Stimulated activated naive B cell treated with anti-CD40 and anti-IgM and Interleukin-4, amounts not matched to agents 10 μg/mL and 1 μg/mL and 100 μg/mL, for 72 hours (primary cell): ENCODE results near the gene CYP2W1.

ENCODE experiments used
- ATAC-seq, 2 donors: fragments of 150-1000 bp; cut with Tn5 transposase; replicated peaks; 2 replicates each; pipeline ENCODE4 v1.10.0; 2021; ENCODE audit warnings: moderate library complexity in 1 of 2
- DNase-seq: peaks from one replicate; pipeline ENCODE4 v3.0.0; 2021
- H3K27ac Mint-ChIP-seq: one replicate; pipeline ENCODE4 v1.8.0; 2022; ENCODE audit warnings: mild to moderate bottlenecking, mixed read lengths
- H3K27me3 Mint-ChIP-seq, 2 donors: one replicate each; pipeline ENCODE4 v1.8.0; 2022; ENCODE audit warnings: mixed read lengths in 2 of 2
- H3K36me3 Mint-ChIP-seq, 2 donors: one replicate each; pipeline ENCODE4 v1.8.0; 2022; ENCODE audit warnings: mixed read lengths in 2 of 2, mild to moderate bottlenecking in 1 of 2
- H3K4me1 Mint-ChIP-seq, 2 donors: one replicate each; pipeline ENCODE4 v1.8.0; 2022; ENCODE audit warnings: mixed read lengths in 2 of 2, mild to moderate bottlenecking in 1 of 2
- H3K4me3 Mint-ChIP-seq, 2 donors: one replicate each; pipeline ENCODE4 v1.8.0; 2022; ENCODE audit warnings: mild to moderate bottlenecking in 2 of 2, mixed read lengths in 2 of 2, moderate library complexity in 1 of 2
- H3K9me3 Mint-ChIP-seq, 2 donors: one replicate each; pipeline ENCODE4 v1.8.0; 2022; ENCODE audit warnings: mixed read lengths in 2 of 2, mild to moderate bottlenecking in 1 of 2

The CYP2W1 gene

DNA sequence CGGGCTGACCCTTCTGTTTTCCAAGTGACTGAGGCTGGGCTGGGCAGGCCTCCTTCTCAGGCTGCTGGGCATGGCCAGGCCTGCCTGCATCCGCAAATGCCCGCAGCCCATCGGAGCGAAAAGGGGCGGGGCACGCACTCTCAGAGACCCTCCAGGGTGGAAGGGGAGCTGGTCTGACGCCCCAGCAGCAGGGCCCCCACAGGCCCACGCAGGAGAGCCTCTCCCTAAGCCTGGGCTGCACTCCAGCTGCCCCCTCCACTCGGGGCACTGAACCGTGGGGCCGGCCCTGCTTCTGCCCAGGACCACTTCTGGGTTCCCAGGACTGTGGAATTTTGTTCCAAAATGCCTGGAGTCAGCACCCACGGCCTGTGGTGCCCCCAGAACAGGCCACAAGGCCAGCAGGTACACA is 37.8 kb upstream of the CYP2W1 start:
- H3K36me3 Mint-ChIP-seq = peaks cover 26 to 45% of the 10 kb centered on the region in 2 donors
- H3K4me3 Mint-ChIP-seq = no peak overlapping the region
- peaks cover 0 to 4% of the 10 kb centered on the region in 2 donors for H3K27me3 Mint-ChIP-seq
- peaks cover 12 to 19% of the 10 kb centered on the region in 2 donors for H3K9me3 Mint-ChIP-seq
- DNase-seq (no peak), ATAC-seq (no peak)
- H3K4me1 Mint-ChIP-seq = peaks cover 26 to 34% of the 10 kb centered on the region in 2 donors
- no peak overlapping the region for H3K27ac Mint-ChIP-seq

DNA sequence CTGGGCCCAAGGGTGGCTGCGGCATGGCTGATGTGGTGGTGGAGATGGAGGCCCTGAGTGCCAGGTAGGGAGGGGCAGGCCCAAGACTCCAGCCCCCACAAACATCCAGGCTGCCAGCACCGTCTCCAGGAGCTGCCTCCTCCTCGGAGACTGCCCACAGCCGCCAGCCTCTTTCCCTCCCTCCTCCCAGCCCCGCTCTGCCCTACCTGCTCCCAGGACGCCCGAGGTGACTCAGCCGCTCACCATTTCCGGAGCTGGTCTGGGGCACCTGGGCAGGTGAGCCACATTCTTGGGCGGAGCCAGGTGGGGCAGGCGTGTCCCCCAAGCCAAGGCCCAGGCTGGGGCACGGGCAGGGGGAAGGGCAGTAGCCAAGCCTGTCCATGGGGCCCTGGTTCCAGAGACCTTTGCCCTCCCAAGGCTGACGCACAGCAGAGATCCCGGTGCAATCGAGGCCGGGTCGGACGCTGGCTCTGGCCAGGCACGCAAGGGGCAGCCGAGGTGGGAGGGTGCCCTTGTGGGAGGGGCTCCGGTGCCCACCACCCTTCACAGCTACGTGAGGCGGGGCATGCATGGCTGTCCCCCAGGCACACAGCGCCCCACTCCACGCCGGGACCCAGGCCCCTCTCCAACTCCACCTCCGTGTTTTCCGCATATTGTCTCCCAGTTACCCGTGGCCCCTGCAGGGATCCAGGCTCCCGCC is 37.3 kb upstream of the CYP2W1 start:
- Mint-ChIP-seq H3K4me1 (peaks cover 26 to 34% of the 10 kb centered on the region in 2 donors), H3K27me3 (peaks cover 0 to 6% of the 10 kb centered on the region in 2 donors), H3K27ac (no peak overlapping the region), H3K36me3 (peaks cover 24 to 44% of the 10 kb centered on the region in 2 donors), H3K9me3 (peaks cover 10 to 13% of the 10 kb centered on the region in 2 donors), H3K4me3 (no peak overlapping the region)
- ATAC-seq = no peak
- DNase-seq = no peak

DNA sequence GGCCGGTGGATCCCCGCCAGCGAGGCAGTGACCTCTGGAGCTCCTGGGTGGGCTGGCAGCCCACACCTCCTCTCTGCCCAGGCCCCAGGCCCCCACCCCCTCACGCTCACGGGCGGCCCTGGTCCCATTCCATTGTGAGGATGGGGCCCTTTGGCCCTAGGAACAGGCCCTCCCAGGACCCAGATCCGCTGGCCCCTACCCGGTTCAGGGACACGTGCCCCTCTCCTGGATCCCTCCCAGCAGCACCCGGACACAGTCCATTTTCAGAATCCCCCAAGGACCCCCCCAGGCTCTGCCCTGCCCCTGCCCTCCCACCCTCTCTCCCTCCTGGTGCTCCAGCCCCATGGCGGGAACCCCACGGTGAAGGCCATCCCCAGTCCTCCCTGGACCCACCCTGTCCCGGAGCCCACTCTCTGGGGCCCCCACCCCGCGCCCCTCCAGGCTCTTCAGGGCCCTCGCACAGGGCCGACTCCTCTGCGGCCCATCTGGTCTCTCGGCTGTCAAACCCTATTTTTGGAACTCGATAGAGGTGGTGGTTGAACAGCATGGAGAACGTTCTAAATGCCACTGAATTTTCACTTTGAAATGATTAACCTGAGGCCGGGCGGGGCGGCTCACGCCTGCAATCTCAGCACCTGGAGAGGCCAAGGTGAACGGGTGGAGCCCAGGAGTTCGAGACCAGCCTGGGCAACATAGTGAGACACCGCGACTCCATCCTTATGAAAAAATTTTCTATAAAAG is 36.6 kb upstream of the CYP2W1 start:
- no peak overlapping the region for H3K27ac Mint-ChIP-seq
- H3K9me3 Mint-ChIP-seq = peaks cover 7 to 8% of the 10 kb centered on the region in 2 donors
- peaks cover 26 to 30% of the 10 kb centered on the region in 2 donors for H3K4me1 Mint-ChIP-seq
- peaks cover 0 to 8% of the 10 kb centered on the region in 2 donors for H3K27me3 Mint-ChIP-seq
- ATAC-seq (no peak), DNase-seq (no peak)
- H3K4me3 Mint-ChIP-seq = no peak overlapping the region
- H3K36me3 Mint-ChIP-seq = peaks cover 25 to 45% of the 10 kb centered on the region in 2 donors

DNA sequence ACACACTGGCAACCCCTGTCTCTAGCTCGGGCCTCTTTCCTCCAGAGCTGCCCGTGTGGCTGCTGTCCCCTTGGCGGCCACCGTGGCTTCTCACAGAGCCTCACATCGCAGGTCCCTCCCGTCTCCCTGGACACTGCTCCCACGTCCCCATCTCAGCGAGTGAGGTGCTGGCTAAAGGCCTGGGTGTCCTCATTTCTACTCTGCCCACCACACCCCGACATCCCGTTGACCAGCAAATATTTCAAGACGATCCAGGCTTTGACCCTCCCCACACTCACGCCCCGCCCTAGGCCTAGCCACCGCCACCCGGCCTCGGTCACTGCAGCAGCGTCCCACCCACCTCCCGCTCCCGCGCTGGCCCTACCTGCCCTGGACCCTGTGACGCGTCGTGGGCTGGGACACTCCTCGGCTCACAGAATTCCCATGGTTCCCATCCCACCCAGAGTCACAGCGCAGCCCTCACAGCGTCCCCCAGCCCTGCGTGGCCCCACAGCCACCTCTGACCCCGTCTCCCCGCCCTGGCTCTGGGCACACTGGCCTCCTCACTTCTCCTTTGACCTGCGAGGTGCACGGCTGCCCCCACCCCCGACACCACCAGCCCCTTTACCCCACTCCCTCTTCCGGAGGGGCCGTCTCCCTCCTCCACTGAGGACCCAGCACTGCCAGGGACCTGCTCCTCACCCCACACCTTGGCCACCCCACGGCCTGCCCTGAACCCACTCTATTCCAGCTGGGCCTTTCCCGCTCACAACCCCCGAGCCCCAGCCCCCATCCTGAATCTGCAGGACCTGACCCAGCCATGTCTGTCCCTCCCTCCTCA is 35.4 kb upstream of the CYP2W1 start:
- peaks cover 21 to 22% of the 10 kb centered on the region in 2 donors for H3K4me1 Mint-ChIP-seq
- no peak overlapping the region for H3K4me3 Mint-ChIP-seq
- H3K27ac Mint-ChIP-seq = peak overlapping the region; percentile 83
- ATAC-seq (no peak), DNase-seq (no peak)
- H3K36me3 Mint-ChIP-seq = peaks cover 27 to 40% of the 10 kb centered on the region in 2 donors
- no peaks in the 10 kb centered on the region for H3K9me3 Mint-ChIP-seq
- H3K27me3 Mint-ChIP-seq = peaks cover 0 to 4% of the 10 kb centered on the region in 2 donors

DNA sequence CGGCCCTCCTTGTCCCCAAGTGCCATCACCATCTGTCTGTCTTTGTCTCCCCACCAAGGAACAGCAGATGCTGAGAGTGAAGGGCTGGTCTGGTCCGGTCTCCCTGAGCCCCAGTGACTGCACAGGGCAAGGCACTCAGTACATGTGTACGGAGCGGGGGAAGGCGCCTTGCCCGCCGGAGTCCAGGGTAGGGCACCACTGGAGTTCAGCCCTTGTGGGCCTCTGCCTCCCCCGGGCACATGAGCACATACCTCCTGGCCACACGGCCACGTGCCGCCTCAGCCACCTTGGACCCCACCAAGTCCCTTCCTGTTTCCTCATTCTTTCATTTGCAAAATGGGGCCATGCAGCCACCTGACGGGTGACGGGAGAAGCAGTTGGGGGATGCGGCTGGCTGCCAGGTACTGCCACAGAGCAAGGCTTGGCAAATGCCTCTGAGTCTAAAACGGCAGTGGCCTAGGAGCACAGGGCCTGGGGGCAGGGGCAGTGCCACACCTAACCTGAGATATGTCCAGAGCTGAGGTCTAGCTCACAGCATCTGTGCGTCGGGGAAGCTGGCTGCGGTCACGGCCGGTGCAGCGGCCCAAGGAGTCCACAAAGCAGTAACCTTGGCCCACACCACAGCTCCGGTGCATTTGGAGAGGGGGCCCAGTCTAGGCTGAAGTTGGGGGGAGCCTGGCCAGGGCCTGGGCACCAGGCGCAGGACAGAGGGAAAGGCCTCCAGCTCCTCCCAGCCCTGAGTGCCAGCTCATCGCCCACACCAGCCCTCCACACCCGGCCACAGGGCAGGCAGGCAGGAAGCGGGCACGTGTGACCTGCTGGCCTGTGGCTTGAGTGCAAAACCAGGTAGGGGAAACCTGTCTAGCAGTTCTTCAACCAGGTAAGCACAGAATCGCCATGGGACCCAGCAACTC is 33.7 kb upstream of the CYP2W1 start:
- ATAC-seq (no peak), DNase-seq (no peak)
- Mint-ChIP-seq H3K4me3 (no peak overlapping the region), H3K36me3 (peaks cover 27 to 41% of the 10 kb centered on the region in 2 donors), H3K9me3 (no peaks in the 10 kb centered on the region), H3K27ac (no peak overlapping the region), H3K27me3 (peaks cover 0 to 4% of the 10 kb centered on the region in 2 donors), H3K4me1 (peaks cover 22% of the 10 kb centered on the region in 2 donors)

DNA sequence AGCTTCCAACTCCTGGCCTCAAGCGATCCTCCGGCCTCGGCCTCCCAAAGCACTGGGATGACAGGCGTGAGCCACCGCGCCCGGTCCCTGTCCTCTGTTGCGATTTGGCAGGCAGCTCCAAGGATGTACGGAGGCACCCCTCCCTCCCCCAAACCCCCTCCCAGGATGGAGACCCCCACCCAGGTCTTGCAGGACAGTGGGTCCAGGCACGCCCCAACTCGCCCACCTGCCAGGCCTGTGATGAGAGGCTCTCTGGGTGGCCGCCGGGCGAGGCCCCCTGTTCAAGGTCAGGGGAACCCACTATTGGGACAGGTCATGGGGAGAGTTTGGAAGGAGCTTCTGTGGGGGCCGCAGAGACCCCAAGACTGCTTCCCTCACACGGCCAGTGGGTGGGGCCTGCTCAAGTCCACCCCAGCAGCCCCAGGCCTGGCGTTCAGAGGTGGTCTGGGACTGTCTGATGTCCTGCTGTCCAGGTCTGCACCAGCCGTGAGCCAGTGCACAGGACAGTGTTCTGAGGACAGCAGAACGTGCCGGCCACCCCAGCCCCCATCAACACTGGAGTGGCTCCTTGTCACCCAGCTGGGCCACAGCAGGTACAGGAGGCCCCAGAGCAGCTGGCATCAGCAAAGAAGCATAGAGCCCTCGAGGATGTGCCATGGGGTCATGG is 31.0 kb upstream of the CYP2W1 start:
- Mint-ChIP-seq H3K9me3 (no peaks in the 10 kb centered on the region), H3K27ac (no peak overlapping the region), H3K4me3 (peak overlapping the region in 1 of 2 donors; percentile 64)

DNA sequence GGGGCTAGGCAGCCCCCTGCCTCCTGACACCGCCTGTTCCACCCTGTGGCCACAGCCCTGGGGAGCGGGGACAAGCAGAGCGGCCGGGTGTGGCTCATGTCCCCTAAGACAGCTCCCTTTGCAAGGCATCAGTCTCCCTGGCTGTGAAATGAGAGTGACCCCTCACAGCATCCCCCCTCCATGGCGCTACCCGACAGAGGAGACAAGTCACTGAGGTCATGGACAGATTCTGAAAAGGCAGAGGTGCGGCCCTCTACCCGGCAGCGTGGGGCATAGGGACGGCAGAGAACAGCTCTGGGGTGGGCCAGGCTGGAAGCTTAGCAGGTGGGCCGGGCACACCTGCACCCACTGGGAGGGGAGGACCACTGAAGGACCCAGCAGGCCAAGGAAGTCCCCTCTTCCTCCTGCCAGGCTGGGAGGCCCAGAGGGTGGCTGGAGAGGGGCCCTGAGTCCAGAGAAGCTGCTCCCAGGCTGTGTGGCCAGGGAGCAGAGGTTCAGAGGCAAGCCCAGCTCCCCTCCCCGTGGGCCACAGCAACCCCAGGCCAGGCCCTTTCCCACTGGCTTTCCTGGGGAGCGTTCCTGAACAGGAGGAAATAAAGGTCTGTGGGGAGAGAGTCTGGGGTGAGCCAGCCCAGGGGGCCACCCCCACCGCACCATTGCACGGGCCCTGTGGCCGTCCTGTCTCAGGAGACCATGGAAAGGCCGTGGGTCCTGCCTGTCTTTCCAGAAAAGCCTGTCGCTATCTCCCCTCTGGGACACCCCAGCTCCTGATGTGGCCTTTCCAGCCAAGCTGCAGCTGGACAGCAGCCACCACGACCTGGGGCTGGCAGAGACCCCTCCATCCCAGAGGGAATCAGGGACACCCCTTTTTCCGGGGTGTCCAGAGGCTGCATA is 30.2 kb upstream of the CYP2W1 start:
- no peak for DNase-seq
- H3K4me3 Mint-ChIP-seq = peak overlapping the region; percentile 43 to 64
- ATAC-seq = no peak
- H3K9me3 Mint-ChIP-seq = no peaks in the 10 kb centered on the region
- peaks cover 22 to 24% of the 10 kb centered on the region in 2 donors for H3K4me1 Mint-ChIP-seq
- peaks cover 22 to 35% of the 10 kb centered on the region in 2 donors for H3K36me3 Mint-ChIP-seq
- H3K27me3 Mint-ChIP-seq = peaks cover 10 to 12% of the 10 kb centered on the region in 2 donors
- H3K27ac Mint-ChIP-seq = peak overlapping the region; percentile 47

More for the DNA sequence above, 31.0 kb upstream of the CYP2W1 start:
- no peak for ATAC-seq
- no peak for DNase-seq
- Mint-ChIP-seq H3K27me3 (peaks cover 9 to 10% of the 10 kb centered on the region in 2 donors), H3K36me3 (peaks cover 27 to 41% of the 10 kb centered on the region in 2 donors), H3K4me1 (peaks cover 22 to 26% of the 10 kb centered on the region in 2 donors)

DNA sequence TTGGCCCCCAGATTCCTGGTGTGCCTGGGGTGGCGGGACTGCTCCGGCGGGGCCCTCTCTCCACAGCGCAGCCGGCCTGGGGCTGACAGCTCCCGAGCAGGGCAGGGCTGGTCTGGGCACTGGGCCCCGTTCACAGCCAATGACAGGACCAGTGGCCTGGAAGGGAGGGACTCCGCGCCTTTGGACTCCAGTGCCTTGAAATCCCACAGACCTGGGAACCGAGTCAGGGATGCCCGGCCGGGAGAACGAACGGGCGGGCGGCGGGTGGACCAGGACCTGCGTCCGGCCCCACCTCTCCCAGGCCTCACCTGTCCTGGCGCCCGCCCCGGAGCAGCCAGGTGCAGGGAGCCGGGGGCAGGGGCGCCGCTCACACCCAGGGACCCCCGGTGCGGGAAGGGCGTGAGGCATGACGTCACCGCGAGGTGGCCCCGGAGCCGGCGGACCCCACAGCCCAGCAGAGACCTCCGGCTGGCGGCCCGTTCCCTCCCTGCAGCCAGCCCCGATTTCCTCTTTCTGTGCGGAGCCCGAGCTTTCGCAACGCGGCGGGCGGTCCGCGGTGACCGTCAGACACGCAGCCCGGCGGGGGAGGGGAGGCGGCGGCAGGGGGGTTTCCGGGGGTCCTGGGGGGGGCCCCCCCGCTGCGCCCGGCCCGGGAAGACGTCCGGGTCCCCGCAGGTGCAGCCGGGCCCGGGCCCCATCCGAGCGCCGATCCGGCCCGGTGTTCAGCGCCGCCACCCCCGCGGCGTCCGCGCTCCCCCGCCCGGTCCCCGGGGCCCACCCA is 29.2 kb upstream of the CYP2W1 start:
- peaks cover 22% of the 10 kb centered on the region in 2 donors for H3K4me1 Mint-ChIP-seq

DNA sequence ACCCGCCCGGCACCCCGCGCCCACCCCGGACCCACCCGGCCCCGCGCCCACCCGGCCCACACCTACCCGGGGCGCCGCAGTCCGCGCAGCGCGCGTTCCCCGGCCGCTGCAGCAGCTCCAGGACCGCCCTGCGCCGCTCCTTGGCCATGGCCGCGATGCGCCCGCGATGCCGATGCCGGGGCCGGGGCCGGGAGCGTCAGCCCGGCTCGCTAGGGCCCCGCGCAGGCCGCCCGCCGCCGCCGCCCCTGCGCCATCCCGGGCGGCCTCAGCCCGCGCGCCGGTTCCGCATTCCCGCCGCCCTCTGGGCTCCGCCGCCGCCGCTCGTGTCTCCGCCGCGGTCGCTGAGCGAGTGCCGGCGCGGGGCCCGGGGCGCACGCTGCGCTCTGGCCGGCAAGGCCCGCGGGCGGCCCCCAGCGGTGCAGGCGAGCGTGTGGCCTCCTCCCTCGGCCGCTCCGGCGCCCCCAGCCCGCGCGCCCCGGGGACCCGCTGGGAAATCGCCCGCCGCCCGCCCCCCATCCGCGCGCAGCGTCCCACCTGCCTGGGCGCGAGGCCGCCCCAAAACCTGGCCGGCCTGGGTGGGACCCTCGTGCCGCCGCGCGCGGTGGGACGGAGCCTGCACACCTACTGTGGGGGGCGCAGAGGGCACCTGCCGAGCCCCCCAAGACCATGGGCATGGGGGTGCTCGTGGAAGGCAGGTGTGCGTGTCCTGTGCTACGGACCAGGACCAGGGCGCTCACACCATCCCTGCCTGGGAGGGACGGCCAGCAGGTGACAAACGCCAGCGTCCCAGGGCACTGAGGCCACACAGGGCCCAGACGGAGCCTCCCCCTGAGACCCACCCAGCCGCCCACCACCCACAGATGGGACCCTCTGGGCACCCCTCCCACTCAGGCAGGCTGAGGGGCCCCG is 28.4 kb upstream of the CYP2W1 start, which contains the start of gene ADAP1:
Gene ADAP1 (minus strand): TSS at position 351 of the 909 bp plus-strand sequence. CDS start 203 bp downstream, at position 148.
- Mint-ChIP-seq H3K4me3 (peak within 1 kb of the TSS; percentile 73 to 75), H3K9me3 (no peaks in the 10 kb centered on the region), H3K27ac (peak within 1 kb of the TSS; percentile 80), H3K27me3 (peaks cover 10 to 12% of the 10 kb centered on the region in 2 donors), H3K36me3 (peaks cover 13 to 17% of the 10 kb centered on the region in 2 donors), H3K4me1 (peaks cover 15 to 16% of the 10 kb centered on the region in 2 donors)
- ATAC-seq (peak; percentile 74 to 84), DNase-seq (peak; percentile 47)

More for the DNA sequence above, 29.2 kb upstream of the CYP2W1 start:
- peaks cover 22 to 26% of the 10 kb centered on the region in 2 donors for H3K36me3 Mint-ChIP-seq
- ATAC-seq (peak; percentile 52 to 53), DNase-seq (no peak)
- H3K27me3 Mint-ChIP-seq = peaks cover 10 to 12% of the 10 kb centered on the region in 2 donors
- peak overlapping the region; percentile 80 for H3K27ac Mint-ChIP-seq
- no peaks in the 10 kb centered on the region for H3K9me3 Mint-ChIP-seq
- H3K4me3 Mint-ChIP-seq = peak overlapping the region; percentile 69 to 73

DNA sequence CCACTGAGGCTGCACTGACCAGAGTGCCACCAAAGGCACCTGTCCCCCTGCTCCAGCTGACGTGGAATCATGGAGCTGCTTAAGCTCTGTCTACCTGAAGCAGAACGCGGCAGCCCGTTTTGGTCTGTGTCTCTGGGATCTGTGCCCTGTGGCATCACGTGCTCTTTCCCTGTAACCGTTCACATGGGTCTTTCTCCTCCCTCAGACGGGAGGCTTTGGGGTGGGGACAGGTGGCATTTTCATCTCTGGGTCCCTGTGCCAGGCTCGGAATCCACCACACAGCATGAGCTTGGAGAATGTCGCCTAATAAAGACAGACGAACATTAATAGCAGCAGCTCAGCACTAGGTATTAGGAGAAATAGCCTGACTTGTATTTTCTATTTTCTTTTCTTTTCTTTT is 26.9 kb upstream of the CYP2W1 start:
- H3K27me3 Mint-ChIP-seq = peaks cover 8 to 10% of the 10 kb centered on the region in 2 donors
- no peak overlapping the region for H3K27ac Mint-ChIP-seq
- DNase-seq (no peak), ATAC-seq (no peak)
- H3K4me1 Mint-ChIP-seq = peaks cover under 1 to 10% of the 10 kb centered on the region in 2 donors
- no peaks in the 10 kb centered on the region for H3K9me3 Mint-ChIP-seq
- H3K36me3 Mint-ChIP-seq = peaks cover 5 to 6% of the 10 kb centered on the region in 2 donors
- peak overlapping the region; percentile 29 to 54 for H3K4me3 Mint-ChIP-seq
